IPS DF 6.9 (cell line): ENCODE results near the gene DUSP15.
"Not testable (repeated sequence)": the region's sequence is repeated elsewhere in the genome, so short reads cannot be mapped to it uniquely, and the experiment has no call there.

ENCODE experiments used
- DNase-seq: peaks from one replicate; pipeline ENCODE4 v3.0.0-alpha.2; 2013; ENCODE audit warnings: low read depth, low spot score
- H3K27ac ChIP-seq: one replicate; pipeline ENCODE4 v1.5.1; 2013; ENCODE audit warnings: low read length, control low read depth
- H3K27me3 ChIP-seq: 2 replicates; pipeline ENCODE4 v1.6.1; 2013; ENCODE audit warnings: mild to moderate bottlenecking, low read length; ENCODE audit not compliant: control insufficient read depth, insufficient read depth
- H3K36me3 ChIP-seq: 2 replicates; pipeline ENCODE4 v1.6.1; 2013; ENCODE audit warnings: low read length; ENCODE audit not compliant: control insufficient read depth, insufficient read depth
- H3K4me1 ChIP-seq: 2 replicates; pipeline ENCODE4 v1.6.1; 2013; ENCODE audit warnings: low read length; ENCODE audit not compliant: control insufficient read depth, insufficient read depth
- H3K4me3 ChIP-seq: 2 replicates; pipeline ENCODE4 v1.5.1; 2013; ENCODE audit warnings: mild to moderate bottlenecking, low read length
- H3K9me3 ChIP-seq: 2 replicates; pipeline ENCODE4 v1.6.1; 2013; ENCODE audit warnings: low read length, inconsistent platforms; ENCODE audit not compliant: control insufficient read depth, insufficient read depth
- WGBS: extraction: QIAGEN DNeasy Blood & Tissue Kit; methylation state at CpG from one replicate; pipeline ENCODE4 v1.1.7; 2013; ENCODE audit warnings: mixed read lengths, missing lambda C conversion rate; ENCODE audit not compliant: insufficient read length, insufficient coverage; 5-methylcytosine and 5-hydroxymethylcytosine counted together

The DUSP15 gene

DNA sequence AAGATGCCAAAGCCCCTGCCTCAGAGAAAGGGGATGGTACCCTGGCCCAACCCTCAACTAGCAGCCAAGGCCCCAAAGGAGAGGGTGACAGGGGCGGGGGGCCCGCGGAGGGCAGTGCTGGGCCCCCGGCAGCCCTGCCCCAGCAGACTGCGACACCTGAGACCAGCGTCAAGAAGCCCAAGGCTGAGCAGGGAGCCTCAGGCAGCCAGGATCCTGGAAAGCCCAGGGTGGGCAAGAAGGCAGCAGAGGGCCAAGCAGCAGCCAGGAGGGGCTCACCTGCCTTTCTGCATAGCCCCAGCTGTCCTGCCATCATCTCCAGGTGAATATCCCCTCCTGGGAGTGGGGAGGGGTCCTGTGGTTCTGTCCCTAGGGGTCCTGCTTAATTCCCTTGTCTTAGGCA is 50.1 kb downstream of the DUSP15 start:
- no peaks in the 10 kb centered on the region for H3K27me3 ChIP-seq
- no CpG with 5 or more reads among the region's 6 CpGs for WGBS
- H3K27ac ChIP-seq = no peak overlapping the region
- H3K4me3 ChIP-seq = no peak overlapping the region
- no peak for DNase-seq
- no peaks in the 10 kb centered on the region for H3K9me3 ChIP-seq
- no peaks in the 10 kb centered on the region for H3K36me3 ChIP-seq
- no peaks in the 10 kb centered on the region; the same call in 1 of the 2 replicates for H3K4me1 ChIP-seq

DNA sequence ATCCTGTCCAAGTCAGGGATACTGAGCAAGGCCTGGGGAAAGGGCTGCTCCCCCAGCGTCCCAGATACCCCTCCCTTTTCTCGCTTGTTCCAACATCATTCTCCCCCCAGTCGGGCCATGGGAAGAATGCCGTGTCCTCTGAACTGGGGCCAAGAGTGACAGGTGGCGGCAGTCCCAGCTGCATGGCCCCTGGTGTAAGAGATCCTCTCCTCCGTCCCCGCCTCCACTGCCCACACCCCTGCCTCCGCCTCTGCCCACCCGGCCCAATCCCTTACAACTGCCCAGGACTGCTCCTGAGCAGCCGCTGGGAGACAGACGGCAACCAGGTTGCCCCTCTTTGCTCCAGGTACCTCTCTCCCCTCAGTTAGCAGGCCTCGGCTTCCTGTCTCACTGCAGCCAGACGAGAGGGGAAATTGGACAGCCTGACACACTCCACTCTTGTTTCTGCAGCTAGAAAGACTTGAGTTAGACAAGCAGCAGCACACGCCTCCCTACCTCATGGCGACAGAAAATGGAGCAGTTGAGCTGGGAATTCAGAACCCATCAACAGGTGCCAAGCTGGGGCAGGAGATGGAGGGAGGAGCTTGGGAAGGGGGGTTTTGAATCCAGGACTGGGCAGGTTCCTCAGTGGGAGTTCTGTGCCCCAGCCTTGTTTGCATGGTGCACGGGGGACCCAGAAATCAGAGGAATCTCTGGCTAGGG is 51.1 kb downstream of the DUSP15 start, which contains the start of gene MYLK2:
MYLK2 (plus strand) TSS at position 274 of the 702 bp plus-strand sequence; CDS start at position 499, 225 bp downstream.
- no peak for DNase-seq
- Histone ChIP-seq H3K9me3 (no peaks in the 10 kb centered on the region), H3K4me1 (no peaks in the 10 kb centered on the region; the same call in 1 of the 2 replicates), H3K27me3 (no peaks in the 10 kb centered on the region), H3K27ac (no peak within 1 kb of the TSS), H3K4me3 (no peak within 1 kb of the TSS), H3K36me3 (no peaks in the 10 kb centered on the region)
- WGBS = no CpG with 5 or more reads among the region's 16 CpGs

DNA sequence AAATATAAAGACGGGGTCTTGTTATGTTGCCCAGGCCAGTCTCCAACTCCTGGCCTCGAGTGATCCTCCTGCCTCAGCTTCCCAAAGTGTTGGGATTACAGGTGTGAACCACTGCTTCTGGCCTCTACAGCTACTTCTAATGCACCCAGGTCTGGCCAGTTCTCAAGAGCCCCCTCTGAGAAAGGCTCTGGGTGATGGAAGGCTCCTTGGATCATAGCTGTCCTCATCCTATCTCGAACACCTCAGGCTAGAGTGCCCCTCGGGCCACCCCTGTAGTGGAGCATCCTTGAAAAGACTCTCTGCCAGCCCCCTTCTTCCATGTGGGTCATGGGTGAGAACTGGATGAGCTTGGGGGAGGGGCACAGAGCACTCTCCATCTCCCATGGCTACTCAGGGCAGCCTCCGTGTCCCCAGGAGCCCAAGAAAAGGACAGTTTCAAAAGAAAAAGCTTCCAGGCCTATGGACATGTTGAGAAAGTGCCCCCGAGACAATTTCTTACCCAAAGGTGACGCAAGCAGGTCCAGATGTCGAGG is 51.9 kb downstream of the DUSP15 start:
- Histone ChIP-seq H3K9me3 (no peaks in the 10 kb centered on the region), H3K4me3 (no peak overlapping the region), H3K4me1 (no peaks in the 10 kb centered on the region; the same call in 1 of the 2 replicates), H3K36me3 (no peaks in the 10 kb centered on the region), H3K27me3 (no peaks in the 10 kb centered on the region), H3K27ac (no peak overlapping the region)
- WGBS = no CpG with 5 or more reads among the region's 8 CpGs
- no peak for DNase-seq

DNA sequence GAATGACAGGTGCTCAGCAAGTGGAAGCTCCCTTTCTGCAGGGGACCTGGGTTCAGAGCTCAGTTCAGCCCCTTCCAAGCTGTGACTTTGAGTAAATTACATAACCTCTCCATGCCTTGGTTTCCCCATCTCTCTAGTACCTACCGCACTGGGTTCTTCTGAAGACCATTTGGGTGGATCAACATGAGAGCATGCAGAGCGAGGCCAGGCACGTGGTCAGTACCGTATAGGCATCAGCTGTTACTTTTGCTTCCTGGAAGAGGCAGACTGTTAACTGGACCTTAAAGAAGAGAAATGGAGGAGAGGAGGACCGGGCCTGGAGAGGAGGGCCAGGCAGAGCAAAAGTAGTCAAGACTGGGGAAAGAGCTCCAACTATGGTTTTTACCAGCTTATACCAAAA is 52.9 kb downstream of the DUSP15 start:
- H3K9me3 ChIP-seq = no peaks in the 10 kb centered on the region
- no peaks in the 10 kb centered on the region; the same call in 1 of the 2 replicates for H3K4me1 ChIP-seq
- no peaks in the 10 kb centered on the region for H3K27me3 ChIP-seq
- no peak for DNase-seq
- H3K27ac ChIP-seq = no peak overlapping the region
- H3K36me3 ChIP-seq = no peaks in the 10 kb centered on the region
- no CpG with 5 or more reads among the region's 5 CpGs for WGBS
- no peak overlapping the region for H3K4me3 ChIP-seq

DNA sequence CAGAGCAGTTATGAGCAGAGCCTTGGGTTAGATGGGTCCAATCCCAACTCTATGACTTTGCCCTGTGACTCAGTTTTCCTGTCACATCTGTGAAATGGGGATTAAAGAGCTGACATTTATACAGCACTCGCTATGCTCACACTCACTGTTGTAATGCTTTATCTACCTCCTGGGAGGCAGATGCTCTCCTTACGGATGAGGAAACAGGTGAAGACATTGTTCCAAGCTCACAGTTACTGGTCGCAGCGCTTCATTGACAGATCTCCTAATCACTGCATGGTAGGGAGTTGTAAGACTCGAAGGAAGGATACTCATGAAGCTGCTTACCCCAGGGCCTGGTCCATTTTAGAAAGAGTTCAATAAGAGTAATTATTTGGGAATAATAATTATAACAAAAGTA is 54.1 kb downstream of the DUSP15 start:
- no peaks in the 10 kb centered on the region for H3K9me3 ChIP-seq
- H3K4me1 ChIP-seq = no peaks in the 10 kb centered on the region; the same call in 1 of the 2 replicates
- H3K4me3 ChIP-seq = no peak overlapping the region
- DNase-seq = no peak
- H3K27me3 ChIP-seq = no peaks in the 10 kb centered on the region
- no CpG with 5 or more reads among the region's 5 CpGs for WGBS
- no peak overlapping the region for H3K27ac ChIP-seq
- no peaks in the 10 kb centered on the region for H3K36me3 ChIP-seq

DNA sequence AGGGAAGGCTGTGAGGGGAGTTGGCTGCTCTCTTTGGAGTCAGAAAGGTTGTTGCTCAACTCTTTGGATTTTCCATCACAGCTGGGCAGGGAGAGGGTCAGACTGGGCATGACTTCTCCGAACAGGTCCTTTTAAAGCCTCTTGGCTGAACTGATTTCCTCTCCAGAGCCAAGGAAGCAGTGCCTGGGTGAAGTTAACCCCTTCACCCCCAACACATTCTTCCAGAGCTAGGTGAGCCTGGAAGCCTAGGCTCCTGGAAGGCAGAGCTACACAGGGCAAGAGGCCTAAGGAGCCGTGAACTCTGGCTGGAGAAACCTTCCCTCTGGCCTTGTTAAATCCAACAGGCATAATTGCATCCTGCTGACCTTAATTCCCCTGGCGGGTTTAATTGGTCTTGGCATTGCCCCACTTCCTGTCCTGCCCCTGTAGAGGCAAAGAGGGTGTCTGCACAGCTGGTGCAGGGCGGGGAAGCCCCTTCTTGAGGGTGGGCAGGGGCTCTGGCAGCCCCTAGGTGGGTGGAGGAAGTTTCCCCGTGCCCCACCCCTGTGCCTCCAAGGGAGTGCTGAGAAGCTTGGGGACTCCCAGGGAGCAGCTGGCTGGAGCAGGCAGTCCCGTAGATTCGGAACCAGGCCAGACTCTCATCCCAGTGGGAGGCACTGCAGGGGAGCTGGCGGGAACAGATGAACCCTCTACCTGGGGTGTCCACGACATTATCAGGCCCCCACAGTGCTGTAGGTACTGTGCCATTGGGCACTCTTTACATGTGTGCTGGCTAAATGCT is 54.7 kb downstream of the DUSP15 start:
- no CpG with 5 or more reads among the region's 9 CpGs for WGBS
- Histone ChIP-seq H3K9me3 (no peaks in the 10 kb centered on the region), H3K4me3 (no peak overlapping the region; the same call in 1 of the 2 replicates), H3K36me3 (no peaks in the 10 kb centered on the region), H3K27me3 (no peaks in the 10 kb centered on the region), H3K4me1 (no peaks in the 10 kb centered on the region; the same call in 1 of the 2 replicates), H3K27ac (no peak overlapping the region)
- no peak for DNase-seq

DNA sequence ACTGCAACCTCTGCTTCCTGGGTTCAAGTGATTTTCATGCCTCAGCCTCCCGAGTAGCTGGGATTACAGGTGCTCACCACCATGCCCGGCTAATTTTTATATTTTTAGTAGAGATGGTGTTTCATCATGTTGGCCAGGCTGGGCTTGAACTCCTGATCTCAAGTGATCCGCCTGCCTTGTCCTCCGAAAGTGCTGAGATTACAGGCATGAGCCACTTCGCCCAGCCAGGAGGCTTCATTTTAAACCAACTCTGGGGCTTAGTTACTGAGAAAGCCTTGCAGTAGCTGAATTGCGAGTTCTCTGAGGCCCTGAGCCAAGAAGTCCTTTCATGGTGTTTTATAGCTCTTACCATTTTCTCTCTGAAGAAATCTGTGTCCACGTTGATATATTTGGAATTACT is 56.2 kb downstream of the DUSP15 start:
- not testable (repeated sequence) for DNase-seq, H3K9me3 ChIP-seq, H3K36me3 ChIP-seq, H3K4me1 ChIP-seq, H3K27me3 ChIP-seq, H3K4me3 ChIP-seq, H3K27ac ChIP-seq
- WGBS = no CpG with 5 or more reads among the region's 7 CpGs

DNA sequence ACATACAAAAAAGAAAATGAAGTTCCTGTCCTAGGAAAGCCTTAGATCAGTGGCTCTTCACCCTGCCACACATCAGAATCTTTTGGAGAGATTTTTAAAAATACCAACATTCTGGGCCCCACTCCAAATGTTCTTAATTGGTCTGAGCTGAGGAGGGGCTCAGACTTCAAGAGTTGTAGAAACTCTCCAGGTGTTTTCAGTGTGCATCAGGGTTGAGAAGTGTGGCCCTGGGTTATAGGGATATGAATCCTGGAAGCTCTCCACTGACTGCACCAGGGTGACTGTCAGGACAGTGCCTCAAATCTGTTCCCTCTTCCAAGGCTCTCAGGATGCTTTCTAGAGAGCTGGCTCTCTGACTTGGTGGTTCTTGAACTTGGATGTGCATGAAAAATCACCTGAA is 56.7 kb downstream of the DUSP15 start:
- H3K9me3 ChIP-seq = no peaks in the 10 kb centered on the region
- H3K4me1 ChIP-seq = no peaks in the 10 kb centered on the region; the same call in 1 of the 2 replicates
- H3K36me3 ChIP-seq = no peaks in the 10 kb centered on the region
- H3K4me3 ChIP-seq = no peak overlapping the region
- H3K27me3 ChIP-seq = no peaks in the 10 kb centered on the region
- DNase-seq = no peak
- H3K27ac ChIP-seq = no peak overlapping the region

DNA sequence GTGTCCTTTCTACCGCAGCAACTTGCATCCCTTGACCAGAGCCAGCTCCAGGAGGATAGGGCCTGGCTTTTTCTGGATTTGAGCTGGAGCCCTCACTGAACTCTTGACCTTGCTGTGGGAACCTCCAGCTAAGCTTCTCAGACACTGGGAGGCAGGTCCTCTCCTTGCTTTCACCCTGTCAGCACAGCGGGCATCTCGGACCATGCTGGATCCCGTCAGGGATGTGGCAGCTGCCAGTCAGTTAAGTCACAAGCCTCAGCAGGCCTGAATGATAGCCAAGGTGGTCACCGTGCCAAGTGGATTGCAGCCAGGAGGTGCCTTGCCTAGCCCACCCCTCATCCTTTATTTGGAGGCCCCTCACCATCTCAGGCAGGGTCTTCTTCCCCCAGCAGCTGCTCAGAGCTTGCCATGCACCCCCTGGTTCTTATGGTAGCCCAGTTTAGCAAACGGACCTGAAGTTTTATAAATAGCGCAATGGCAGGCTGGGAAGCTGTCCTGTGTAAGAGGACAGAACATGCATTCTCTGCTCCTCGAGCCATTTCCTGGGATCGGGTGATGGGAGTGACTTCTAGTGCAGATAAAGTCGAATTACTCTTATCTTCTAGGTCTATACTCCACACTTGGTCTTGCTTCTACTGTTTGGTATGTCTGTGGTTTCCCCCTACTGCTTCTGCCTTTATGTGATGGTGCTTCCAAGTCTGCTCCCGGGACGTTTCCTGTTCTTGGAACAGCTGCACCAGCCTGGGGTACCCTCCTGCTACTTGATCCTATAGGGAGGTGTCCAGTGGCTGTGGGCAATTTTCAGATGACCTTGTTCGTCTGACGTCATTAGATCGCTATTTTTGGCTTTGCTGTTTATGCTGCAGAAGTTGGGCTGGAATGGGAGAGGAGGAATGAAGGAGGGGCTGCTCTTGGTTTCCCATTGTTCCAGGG is 58.3 kb downstream of the DUSP15 start:
- no peak for DNase-seq
- H3K4me1 ChIP-seq = no peaks in the 10 kb centered on the region; the same call in 1 of the 2 replicates
- no CpG with 5 or more reads among the region's 15 CpGs for WGBS

DNA sequence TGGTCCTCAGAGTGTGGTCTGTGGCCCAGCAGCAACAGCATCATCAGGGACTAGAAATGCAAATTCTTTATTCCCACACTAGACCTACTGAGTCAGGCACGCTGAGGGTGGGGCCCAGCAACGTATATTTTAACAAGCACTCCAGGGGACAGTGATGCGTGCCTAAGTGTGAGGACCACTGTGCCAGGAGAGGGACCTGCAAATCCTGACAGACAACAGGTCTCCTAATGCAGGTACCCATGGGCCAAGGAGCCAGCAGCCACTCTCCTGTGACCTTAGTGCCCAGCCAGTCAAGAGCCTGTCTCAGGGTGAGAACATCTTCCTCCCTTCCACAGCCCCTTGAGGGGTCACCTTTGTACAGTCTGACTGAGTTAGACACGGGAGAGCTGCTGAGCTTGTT is 59.1 kb downstream of the DUSP15 start:
- no peak overlapping the region for H3K27ac ChIP-seq
- no peaks in the 10 kb centered on the region; the same call in 1 of the 2 replicates for H3K4me1 ChIP-seq
- H3K9me3 ChIP-seq = no peaks in the 10 kb centered on the region
- no peaks in the 10 kb centered on the region for H3K36me3 ChIP-seq
- no peaks in the 10 kb centered on the region for H3K27me3 ChIP-seq
- DNase-seq = no peak
- no CpG with 5 or more reads among the region's 4 CpGs for WGBS
- H3K4me3 ChIP-seq = no peak overlapping the region

More for the DNA sequence above, 58.3 kb downstream of the DUSP15 start:
- Histone ChIP-seq H3K4me3 (no peak overlapping the region), H3K36me3 (no peaks in the 10 kb centered on the region), H3K27ac (no peak overlapping the region), H3K9me3 (no peaks in the 10 kb centered on the region), H3K27me3 (no peaks in the 10 kb centered on the region)
